ENCODE data around the gene RPS6KB2.

RPS6KB2 gene

DNA sequence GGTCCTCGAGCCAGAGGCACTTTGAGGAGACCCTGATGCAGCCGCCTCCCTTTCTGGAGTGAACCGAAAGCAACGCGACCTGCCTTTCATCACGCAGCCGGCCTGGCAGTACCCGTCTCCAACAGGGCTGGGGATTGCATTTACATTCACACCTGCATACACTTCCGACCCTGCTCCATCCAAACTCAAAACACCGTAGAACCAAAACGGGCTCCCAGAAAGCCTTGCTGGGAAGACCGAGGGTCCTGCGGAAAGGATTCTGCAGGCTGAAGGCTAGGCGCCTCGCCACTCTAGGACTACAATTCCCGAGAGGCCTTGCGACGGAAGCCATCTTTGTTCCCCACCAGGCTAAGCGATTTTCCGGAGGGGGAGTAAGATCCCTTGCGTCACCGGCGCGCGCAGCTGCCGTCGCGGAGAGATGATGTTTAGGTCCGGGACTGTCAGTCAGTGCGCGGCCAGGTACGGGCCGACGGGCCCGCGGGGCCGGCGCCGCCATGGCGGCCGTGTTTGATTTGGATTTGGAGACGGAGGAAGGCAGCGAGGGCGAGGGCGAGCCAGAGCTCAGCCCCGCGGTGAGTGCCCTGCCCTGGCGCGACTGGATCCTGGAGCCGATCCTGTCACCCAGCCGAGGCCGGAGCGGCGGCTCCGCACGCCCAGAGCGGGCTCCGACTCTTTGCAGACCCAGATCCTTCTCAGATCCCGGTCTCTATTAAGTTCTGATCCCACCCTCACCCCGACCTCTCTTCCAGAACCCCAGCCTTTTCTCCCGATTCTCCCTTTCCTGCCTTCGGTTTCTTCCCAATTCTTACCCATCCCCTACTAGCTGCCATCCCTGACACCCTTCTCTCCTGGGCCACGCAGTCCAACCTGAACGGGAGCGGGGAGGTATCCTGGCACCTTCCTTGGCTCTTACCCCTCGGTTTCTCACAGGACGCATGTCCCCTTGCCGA is at the start of gene RPS6KB2:
Gene RPS6KB2 (plus strand): TSS at position 443 of the 950 bp plus-strand sequence. CDS start 52 bp downstream, at position 495.
- peak; percentile 96 to 97 for DNase-seq

DNA sequence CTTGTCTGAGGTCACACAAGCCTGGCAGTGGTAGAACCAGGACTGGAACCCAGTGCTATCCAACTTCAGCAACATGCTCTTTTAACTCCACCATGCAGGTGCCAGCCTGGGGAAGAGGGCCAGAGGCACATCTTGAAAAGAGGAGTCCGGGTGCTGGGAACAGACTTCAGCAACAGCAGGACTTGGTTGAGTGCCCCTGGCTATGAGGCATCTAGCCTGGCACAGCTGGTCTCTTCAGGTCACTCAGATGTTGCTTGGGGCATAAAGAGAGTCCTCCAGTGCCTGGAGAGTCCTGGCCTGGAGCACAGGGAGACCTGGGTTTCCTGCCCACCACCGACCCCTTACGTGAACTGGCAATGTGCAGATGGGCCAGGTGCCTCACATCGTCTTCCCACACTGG is 49.8 kb upstream of the RPS6KB2 start:
- no peak for DNase-seq

GRCh38 chr11:67379061-67380058 is 48.9 kb upstream of the RPS6KB2 start:
- DNase-seq: no peak

GRCh38 chr11:67381244-67381972 is 46.9 kb upstream of the RPS6KB2 start:
- no peak for DNase-seq

DNA sequence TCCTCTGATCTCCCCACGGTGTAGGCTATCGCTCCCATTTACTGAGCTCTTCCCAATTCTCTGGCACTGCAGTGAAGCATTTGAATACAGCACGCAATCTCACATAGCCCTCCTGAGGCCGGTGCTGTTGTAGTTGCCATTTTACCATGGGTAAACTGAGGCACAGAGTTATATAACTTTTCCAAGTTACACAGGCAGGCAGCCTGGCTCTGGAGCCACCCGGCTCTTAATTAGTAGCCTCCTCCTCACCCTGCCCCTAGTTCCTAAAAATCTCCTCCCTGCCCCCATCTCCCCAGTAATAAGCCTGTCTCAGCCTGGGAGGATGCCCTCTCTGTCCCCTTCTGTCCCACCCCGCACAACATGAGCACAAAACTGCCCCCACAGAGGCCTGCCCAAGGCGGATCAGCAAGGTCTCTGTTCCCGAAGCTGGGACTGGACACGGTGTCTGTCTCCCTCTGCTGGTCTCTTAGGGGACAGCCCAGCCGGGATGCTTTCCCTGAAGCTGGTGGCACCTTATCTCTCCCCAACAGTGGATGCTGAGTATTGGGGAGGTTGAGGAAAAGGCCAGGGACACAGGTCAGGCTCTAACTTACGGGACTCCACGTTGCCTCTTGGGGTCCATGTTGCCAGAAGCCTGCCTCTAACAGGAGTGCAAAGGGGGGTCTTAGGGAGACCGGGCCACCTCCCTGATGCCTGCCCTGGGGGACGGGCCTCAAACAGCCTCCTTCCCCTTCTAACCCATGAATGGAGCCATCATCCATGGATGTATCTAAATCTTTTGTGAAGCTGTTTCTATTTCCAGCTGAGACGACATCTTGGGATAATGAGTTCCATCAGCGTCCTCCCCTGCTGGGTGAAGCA is 45.8 kb upstream of the RPS6KB2 start:
- DNase-seq: peak; percentile 41 to 62

GRCh38 chr11:67384851-67385366 is 43.4 kb upstream of the RPS6KB2 start:
- no peak for DNase-seq

DNA sequence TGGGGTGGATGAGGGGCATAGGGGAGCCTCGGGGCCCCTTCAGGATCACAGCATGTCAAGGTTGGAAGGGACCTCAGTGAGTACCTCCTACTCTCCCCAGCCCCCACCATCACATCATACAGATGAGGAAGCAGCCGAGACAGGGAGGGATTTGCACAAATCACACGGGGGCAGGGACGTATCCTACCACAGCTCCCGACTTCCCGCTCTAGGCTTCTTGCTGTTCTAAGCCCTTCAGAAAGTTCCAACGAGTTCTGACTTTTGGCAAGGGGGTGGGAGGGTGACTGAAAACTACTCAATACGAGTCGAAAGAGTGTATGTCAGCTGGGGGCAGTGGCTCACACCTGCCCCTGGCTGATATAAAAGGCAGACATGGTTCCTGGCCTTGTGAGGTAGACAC is 41.2 kb upstream of the RPS6KB2 start:
- DNase-seq: no peak

GRCh38 chr11:67387518-67387917 is 40.8 kb upstream of the RPS6KB2 start:
- no peak for DNase-seq

DNA sequence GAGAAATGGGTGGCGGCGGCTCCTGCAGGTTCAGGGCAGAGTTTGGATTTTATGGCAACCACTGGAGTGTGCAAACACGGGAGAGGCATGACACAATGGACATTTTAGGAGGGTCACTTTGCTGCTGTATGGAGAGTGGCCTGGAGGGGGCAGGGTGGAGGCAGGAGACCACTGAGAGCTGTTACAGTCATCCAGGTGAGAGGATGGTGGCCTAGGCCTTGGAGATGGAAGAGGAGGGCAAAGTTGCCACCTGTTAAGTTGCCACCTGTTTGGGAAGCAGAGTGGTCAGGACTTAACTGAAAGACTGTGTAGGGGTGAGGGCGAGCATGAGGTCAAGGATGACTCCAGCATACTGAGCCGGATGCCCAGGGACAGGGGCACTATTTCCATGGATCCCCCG is 38.8 kb upstream of the RPS6KB2 start:
- DNase-seq: no peak

DNA sequence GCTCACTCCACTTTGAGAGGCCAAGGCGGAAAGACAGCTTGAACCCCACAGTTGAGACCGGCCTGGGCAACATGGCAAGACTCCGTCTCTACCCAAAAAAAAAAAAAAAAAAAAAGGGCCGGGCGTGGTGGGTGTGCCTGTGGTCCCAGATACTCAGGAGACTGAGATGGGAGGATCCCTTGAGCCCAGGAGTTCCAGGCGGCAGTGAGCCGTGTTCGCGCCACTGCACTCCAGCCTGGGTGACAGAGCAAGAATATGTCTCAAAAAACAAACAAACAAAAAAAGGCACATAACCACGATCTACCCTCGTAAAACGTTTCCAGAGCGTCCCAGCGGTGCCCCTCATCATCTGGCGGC is 37.4 kb upstream of the RPS6KB2 start:
- DNase-seq: no peak

DNA sequence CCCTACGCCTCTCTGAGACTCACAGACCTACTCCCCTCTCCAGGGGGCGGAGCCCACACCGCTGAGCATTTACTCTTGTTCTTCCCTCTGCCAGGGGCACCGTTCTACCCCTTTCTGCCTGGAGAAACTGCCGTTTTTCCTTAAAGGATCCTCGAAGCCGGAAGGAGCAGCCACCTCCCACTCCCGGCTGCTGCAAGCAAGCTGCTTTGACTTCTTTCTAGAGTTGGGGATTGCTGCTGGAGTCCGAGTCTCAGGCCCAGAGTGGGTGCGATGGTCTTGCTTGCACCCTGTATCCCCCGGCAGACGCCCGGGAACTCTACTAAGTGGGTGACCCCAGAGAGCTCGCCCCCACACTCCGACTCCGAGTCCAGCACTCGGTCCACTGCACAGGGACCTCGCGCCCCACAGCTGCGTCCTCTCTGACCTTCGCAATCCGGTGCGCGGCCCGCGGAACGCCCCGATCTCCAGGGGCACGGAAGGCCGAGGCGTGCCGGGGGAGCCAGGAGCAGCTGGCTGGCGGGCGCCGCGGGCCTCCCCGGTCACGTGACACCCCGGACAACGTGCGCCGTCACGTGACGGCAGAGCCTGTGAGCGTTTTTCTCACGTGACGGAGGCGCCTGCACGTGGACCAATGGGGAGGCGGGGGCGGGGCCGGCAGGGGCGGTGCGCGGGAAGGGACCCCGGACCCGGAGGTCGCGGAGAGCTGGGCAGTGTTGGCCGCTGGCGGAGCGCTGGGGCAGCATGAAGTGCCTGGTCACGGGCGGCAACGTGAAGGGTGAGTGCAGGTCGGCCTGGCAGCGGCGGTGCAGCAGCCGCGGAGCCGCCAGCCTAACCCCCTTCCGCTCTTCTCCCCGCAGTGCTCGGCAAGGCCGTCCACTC is 36.8 kb upstream of the RPS6KB2 start, which contains the start of gene RAD9A:
Gene RAD9A (plus strand): TSS at position 683 of the 879 bp plus-strand sequence. CDS start 59 bp downstream, at position 742.
- DNase-seq: peak; percentile 85 to 94

- DNase-seq: no peak
Observed at GRCh38 chr11:67392183-67392715, 36.0 kb upstream of the RPS6KB2 start.

DNA sequence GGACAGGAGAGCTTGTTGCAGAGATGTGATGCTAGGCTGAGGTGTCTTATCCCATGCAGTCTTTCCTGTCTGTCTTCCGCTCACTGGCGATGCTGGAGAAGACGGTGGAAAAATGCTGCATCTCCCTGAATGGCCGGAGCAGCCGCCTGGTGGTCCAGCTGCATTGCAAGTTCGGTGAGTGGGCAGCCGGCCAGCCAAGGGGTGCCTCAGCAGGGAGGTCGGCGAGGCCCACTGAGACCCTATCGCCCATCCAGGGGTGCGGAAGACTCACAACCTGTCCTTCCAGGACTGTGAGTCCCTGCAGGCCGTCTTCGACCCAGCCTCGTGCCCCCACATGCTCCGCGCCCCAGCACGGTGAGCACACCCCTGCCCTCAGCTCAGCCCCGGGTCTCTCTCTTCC is 34.9 kb upstream of the RPS6KB2 start:
- DNase-seq: no peak

GRCh38 chr11:67393990-67394389 is 34.3 kb upstream of the RPS6KB2 start:
- no peak for DNase-seq

- DNase-seq: no peak
Observed at GRCh38 chr11:67395555-67396258, 32.6 kb upstream of the RPS6KB2 start.

GRCh38 chr11:67396259-67396581 is 32.1 kb upstream of the RPS6KB2 start:
- no peak for DNase-seq

DNA sequence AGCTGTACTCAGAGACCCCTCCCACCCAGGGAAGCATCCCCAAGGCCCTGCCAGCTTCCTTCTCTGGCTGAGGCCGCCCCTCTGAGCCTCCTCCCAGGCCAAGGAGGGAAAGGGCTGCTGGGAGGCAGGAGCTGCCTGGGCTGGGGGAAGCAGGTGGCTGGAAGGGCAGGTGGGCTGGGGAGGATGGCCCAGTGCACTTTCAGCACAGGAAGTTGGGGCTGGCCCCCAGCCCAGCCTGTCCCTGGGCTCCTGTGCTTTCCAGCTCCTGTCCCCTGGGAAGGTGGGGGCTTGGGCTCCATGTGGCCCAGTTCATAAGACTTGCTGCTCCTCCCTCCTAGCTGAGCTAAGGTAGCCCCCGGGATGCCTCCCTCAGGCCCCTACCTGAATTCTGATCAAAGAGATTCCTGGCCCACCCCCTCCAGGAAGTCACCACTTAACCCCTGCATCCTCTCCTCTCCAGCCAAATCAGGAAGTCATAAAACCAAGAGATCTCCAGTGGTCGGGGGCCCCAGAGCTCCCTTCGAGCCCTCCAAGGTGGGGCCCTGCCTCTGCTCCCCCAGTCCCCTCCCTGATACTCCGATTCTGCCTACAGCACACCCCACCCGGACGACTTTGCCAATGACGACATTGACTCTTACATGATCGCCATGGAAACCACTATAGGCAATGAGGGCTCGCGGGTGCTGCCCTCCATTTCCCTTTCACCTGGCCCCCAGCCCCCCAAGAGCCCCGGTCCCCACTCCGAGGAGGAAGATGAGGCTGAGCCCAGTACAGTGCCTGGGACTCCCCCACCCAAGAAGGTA is 31.5 kb upstream of the RPS6KB2 start:
- no peak for DNase-seq

DNA sequence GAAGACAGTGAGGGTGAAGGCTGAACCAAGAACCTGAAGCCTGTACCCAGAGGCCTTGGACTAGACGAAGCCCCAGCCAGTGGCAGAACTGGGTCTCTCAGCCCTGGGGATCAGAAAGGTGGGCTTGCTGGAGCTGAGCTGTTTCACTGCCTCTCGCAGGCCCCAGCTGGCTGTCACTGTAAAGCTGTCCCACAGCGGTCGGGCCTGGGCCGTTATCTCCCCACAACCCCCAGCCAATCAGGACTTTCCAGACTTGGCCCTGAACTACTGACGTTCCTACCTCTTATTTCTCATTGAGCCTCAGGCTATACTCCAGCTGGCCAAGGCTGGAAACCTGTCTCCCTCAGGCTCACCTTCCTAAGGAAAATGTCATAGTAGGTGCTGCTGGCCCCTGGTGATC is 30.8 kb upstream of the RPS6KB2 start:
- DNase-seq: no peak

All from NCI-H1930 (cell line).